K562 (cell line): ENCODE results near the gene H3-3A. TPM values are rescaled to one million over a fixed set of nuclear protein-coding genes. Genes with fewer than 3 reads are reported as not detected.

ENCODE experiments used
- ERF ChIP-seq: fragments of 450-650 bp; formaldehyde crosslinking; IDR thresholded peaks from 2 replicates; pipeline ENCODE4 v1.4.0; 2020; ENCODE audit warnings: mild to moderate bottlenecking, mixed read lengths
- ETV6 ChIP-seq, 3 experiments: fragments of 150-350 bp in 1 of 3; sonication (generic) in 1 of 3; formaldehyde crosslinking in 1 of 3; IDR thresholded peaks; 2 replicates each; pipeline versions ENCODE4 v1.6.1 to v1.8.0; 2014 to 2022; ENCODE audit warnings: borderline replicate concordance in 2 of 3, low read depth in 2 of 3, antibody characterized with exemption in 1 of 3, low read length in 1 of 3, mild to moderate bottlenecking in 1 of 3, missing genetic modification reagents in 1 of 3
- GABPB2 ChIP-seq: fragments of 250-450 bp; sonication (Bioruptor Pico); conservative IDR thresholded peaks from 2 replicates; pipeline ENCODE4 v1.5.1; 2021; ENCODE audit warnings: mild to moderate bottlenecking
- HNRNPL ChIP-seq: fragments of 200-400 bp; formaldehyde crosslinking; IDR thresholded peaks from 2 replicates; pipeline ENCODE4 v1.6.1; 2017; ENCODE audit warnings: low read depth, mild to moderate bottlenecking, low read length
- MYBL2 ChIP-seq, 2 experiments: fragments of 450-650 bp in 1 of 2; sonication (generic) in 1 of 2; formaldehyde crosslinking in 1 of 2; IDR thresholded peaks; 2 replicates each; pipeline versions ENCODE4 v1.6.1 to v1.8.1; 2017 to 2022; ENCODE audit warnings: borderline replicate concordance in 1 of 2, inconsistent platforms in 1 of 2, low read depth in 1 of 2, mild to moderate bottlenecking in 1 of 2, missing genetic modification reagents in 1 of 2, moderate library complexity in 1 of 2
- PKNOX1 ChIP-seq: fragments of 450-650 bp; IDR thresholded peaks from 2 replicates; pipeline ENCODE4 v1.6.1; 2016
- PRPF4 ChIP-seq: fragments of 200-400 bp; formaldehyde crosslinking; IDR thresholded peaks from one replicate; pipeline ENCODE4 v1.6.1; 2017; ENCODE audit warnings: low read length, low read depth, mild to moderate bottlenecking; ENCODE audit not compliant: insufficient read depth, poor library complexity, severe bottlenecking
- SMARCA5 ChIP-seq: fragments of 450-650 bp; IDR thresholded peaks from 2 replicates; pipeline ENCODE4 v1.6.1; 2016
- STAT5A ChIP-seq: IDR thresholded peaks from 2 replicates; pipeline ENCODE4 v1.6.1; 2012; ENCODE audit warnings: low read length, inconsistent platforms, borderline replicate concordance
- TCF15 ChIP-seq: fragments of 250-450 bp; sonication (Bioruptor Pico); IDR thresholded peaks from 2 replicates; pipeline ENCODE4 v1.8.0; 2022; ENCODE audit warnings: moderate library complexity, mild to moderate bottlenecking, inconsistent platforms
- TEAD1 ChIP-seq, 2 experiments: fragments of 450-650 bp in 1 of 2; sonication (generic) in 1 of 2; formaldehyde crosslinking; IDR thresholded peaks; 2 replicates each; pipeline versions ENCODE4 v1.4.0 to v1.8.0; 2020 to 2022; ENCODE audit warnings: mild to moderate bottlenecking in 2 of 2, missing genetic modification reagents in 1 of 2
- TEAD4 ChIP-seq, 2 experiments: sonication (generic) in 1 of 2; formaldehyde crosslinking in 1 of 2; IDR thresholded peaks; 2 replicates each; pipeline versions ENCODE4 v1.6.1 to v1.8.0; 2012 to 2022; ENCODE audit warnings: borderline replicate concordance in 1 of 2, inconsistent platforms in 1 of 2, low read length in 1 of 2, mild to moderate bottlenecking in 1 of 2, missing genetic modification reagents in 1 of 2
- THRB ChIP-seq: fragments of 450-650 bp; formaldehyde crosslinking; conservative IDR thresholded peaks from 2 replicates; pipeline ENCODE4 v1.4.0; 2022; ENCODE audit warnings: mild to moderate bottlenecking, missing genetic modification characterization
- TSHZ1 ChIP-seq: fragments of 250-450 bp; sonication (Bioruptor Pico); IDR thresholded peaks from 2 replicates; pipeline ENCODE4 v1.4.0; 2020; ENCODE audit warnings: mild to moderate bottlenecking, moderate library complexity
- USF1 ChIP-seq: sonication (generic); formaldehyde crosslinking; IDR thresholded peaks from 2 replicates; pipeline ENCODE4 v1.9.0; 2022; ENCODE audit warnings: mild to moderate bottlenecking, missing genetic modification reagents
- ZNF134 ChIP-seq: fragments of 250-450 bp; sonication (Bioruptor Pico); conservative IDR thresholded peaks from 2 replicates; pipeline ENCODE4 v1.4.0; 2020
- ZNF143 ChIP-seq: sonication (generic); formaldehyde crosslinking; IDR thresholded peaks from 2 replicates; pipeline ENCODE4 v1.9.0; 2022; ENCODE audit warnings: mild to moderate bottlenecking, missing genetic modification reagents
- ZNF165 ChIP-seq: fragments of 250-450 bp; sonication (Bioruptor Pico); IDR thresholded peaks from 2 replicates; pipeline ENCODE4 v1.4.0; 2020; ENCODE audit warnings: borderline replicate concordance
- ZNF282 ChIP-seq: sonication (generic); formaldehyde crosslinking; IDR thresholded peaks from 2 replicates; pipeline ENCODE4 v1.8.1; 2023; ENCODE audit warnings: missing genetic modification reagents
- polyA plus RNA-seq, 8 experiments: library from polyadenylated mRNA; depleted of rRNA in 4 of 8; stranded (reverse) in 5 of 8; unstranded in 3 of 8; fragments of >200 nt; fragmentation: Nextera tagmentation in 2 of 8; fragmentation: Illumina TruSeq in 1 of 8; extraction: Ambion mirVana in 2 of 8; extraction: Trizol in 1 of 8; gene quantifications; 2 replicates each; pipeline versions ENCODE4 v1.2.1 to v1.2.3, GENCODE V29; 2011 to 2014; ENCODE audit warnings: inconsistent platforms in 1 of 8, missing spikeins in 1 of 8
- total RNA-seq, 7 experiments: library from RNA; depleted of rRNA in 6 of 7; stranded (reverse); fragments of >200 nt in 6 of 7; fragmentation: Illumina TruSeq in 2 of 7; extraction: Trizol in 2 of 7; gene quantifications; 2 replicates each; pipeline versions ENCODE4 v1.2.1 to v1.2.3, GENCODE V29; 2011 to 2021; ENCODE audit warnings: low replicate concordance in 1 of 7

H3-3A gene
- total and polyA plus RNA-seq, 9 of the 15 experiments (the other 6 are each of a cell fraction or from before 2014, with no cell fraction given): 426 to 1,083 (median 591) TPM

GRCh38 chr1:226062558-226063223 lies at the start of gene H3-3A (continued):
- TF ChIP-seq PKNOX1 (peak; percentile 73), THRB (0 out of 2 replicates have a peak, but pooled peaks have one; percentile 9), ERF (CRISPR knock-in tag) (peak; percentile 48; the same call in 1 of the 2 replicates), STAT5A (no peak), TEAD4 (IDR thresholded peaks at IDR 0.05; ENCODE audit: low read length) (peak; percentile 33; the same call in 1 of the 2 replicates), TEAD4 (CRISPR knock-in tag; IDR thresholded peaks at IDR 0.05; ENCODE audit: borderline replicate concordance) (no peak), ZNF134 (CRISPR knock-in tag) (no peak), SMARCA5 (no peak), TEAD1 (CRISPR knock-in tag; IDR thresholded peaks at IDR 0.05) (peak in 1 of 2 experiments; percentile 48; a peak in 2 of 4 replicates), ZNF143 (CRISPR knock-in tag) (no peak), ZNF282 (CRISPR knock-in tag) (no peak), PRPF4 (no peak), GABPB2 (CRISPR knock-in tag) (no peak), TSHZ1 (CRISPR knock-in tag) (no peak), HNRNPL (peak; percentile 49; the same call in 1 of the 2 replicates), TCF15 (no peak), USF1 (CRISPR knock-in tag) (no peak), ZNF165 (no peak), MYBL2 (IDR thresholded peaks at IDR 0.05; ENCODE audit: low read depth) (no peak), MYBL2 (CRISPR knock-in tag; IDR thresholded peaks at IDR 0.05; ENCODE audit: borderline replicate concordance) (no peak), ETV6 (IDR thresholded peaks at IDR 0.05; ENCODE audit: borderline replicate concordance in 1 of 2, low read depth in 2 of 2, low read length in 1 of 2) (no peak), ETV6 (CRISPR knock-in tag; IDR thresholded peaks at IDR 0.05; ENCODE audit: borderline replicate concordance) (0 out of 2 replicates have a peak, but pooled peaks have one; percentile 58)
